Measurements from ENCODE around the gene PLEK.

DNA sequence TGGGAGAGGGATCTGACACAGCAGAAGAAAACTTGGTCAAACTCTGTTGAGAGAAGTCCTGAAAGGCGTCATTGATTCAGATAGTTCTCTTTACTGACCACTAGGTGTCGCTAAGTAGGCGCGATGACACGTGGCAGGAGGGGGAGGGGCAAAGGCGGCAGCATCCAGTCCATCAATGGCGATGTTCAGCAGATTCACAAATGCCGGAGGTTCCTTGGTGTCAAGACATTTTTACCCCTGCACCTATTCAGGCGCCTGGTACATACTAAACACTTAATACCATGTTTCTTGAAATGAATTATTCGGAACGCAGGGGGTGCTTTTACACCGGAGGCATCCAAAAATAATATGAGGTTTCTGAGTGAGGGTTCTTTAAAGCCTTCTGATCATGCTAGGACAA is 3.0 kb upstream of the PLEK start:
- TF ChIP-seq GATA2 (CRISPR knock-in tag; IDR thresholded peaks at IDR 0.05) (no peak), CTCF (IDR thresholded peaks at IDR 0.05) (peak; percentile 74), RAD21 (IDR thresholded peaks at IDR 0.05; ENCODE audit: low read length) (peak; percentile 75), TAF1 (IDR thresholded peaks at IDR 0.05; ENCODE audit: borderline replicate concordance, low read depth, low read length) (no peak), EP300 (IDR thresholded peaks at IDR 0.05; ENCODE audit: borderline replicate concordance in 1 of 2, low read depth in 1 of 2, low read length in 1 of 2) (no peak), EZH2phosphoT487 (IDR thresholded peaks at IDR 0.05; ENCODE audit: borderline replicate concordance, low read depth) (no peak)
- TF ChIP-seq, protein P1, sequence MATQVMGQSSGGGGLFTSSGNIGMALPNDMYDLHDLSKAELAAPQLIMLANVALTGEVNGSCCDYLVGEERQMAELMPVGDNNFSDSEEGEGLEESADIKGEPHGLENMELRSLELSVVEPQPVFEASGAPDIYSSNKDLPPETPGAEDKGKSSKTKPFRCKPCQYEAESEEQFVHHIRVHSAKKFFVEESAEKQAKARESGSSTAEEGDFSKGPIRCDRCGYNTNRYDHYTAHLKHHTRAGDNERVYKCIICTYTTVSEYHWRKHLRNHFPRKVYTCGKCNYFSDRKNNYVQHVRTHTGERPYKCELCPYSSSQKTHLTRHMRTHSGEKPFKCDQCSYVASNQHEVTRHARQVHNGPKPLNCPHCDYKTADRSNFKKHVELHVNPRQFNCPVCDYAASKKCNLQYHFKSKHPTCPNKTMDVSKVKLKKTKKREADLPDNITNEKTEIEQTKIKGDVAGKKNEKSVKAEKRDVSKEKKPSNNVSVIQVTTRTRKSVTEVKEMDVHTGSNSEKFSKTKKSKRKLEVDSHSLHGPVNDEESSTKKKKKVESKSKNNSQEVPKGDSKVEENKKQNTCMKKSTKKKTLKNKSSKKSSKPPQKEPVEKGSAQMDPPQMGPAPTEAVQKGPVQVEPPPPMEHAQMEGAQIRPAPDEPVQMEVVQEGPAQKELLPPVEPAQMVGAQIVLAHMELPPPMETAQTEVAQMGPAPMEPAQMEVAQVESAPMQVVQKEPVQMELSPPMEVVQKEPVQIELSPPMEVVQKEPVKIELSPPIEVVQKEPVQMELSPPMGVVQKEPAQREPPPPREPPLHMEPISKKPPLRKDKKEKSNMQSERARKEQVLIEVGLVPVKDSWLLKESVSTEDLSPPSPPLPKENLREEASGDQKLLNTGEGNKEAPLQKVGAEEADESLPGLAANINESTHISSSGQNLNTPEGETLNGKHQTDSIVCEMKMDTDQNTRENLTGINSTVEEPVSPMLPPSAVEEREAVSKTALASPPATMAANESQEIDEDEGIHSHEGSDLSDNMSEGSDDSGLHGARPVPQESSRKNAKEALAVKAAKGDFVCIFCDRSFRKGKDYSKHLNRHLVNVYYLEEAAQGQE (IDR thresholded peaks at IDR 0.05; ENCODE audit: low read depth, low read length), result 0 out of 2 replicates have a peak, but pooled peaks have one; percentile 29
- TF ChIP-seq, protein P2, sequence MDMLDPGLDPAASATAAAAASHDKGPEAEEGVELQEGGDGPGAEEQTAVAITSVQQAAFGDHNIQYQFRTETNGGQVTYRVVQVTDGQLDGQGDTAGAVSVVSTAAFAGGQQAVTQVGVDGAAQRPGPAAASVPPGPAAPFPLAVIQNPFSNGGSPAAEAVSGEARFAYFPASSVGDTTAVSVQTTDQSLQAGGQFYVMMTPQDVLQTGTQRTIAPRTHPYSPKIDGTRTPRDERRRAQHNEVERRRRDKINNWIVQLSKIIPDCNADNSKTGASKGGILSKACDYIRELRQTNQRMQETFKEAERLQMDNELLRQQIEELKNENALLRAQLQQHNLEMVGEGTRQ (IDR thresholded peaks at IDR 0.05; ENCODE audit: borderline replicate concordance, low read depth, low read length), result no peak
- TF ChIP-seq, protein P3, sequence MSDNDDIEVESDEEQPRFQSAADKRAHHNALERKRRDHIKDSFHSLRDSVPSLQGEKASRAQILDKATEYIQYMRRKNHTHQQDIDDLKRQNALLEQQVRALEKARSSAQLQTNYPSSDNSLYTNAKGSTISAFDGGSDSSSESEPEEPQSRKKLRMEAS (IDR thresholded peaks at IDR 0.05; ENCODE audit: low read depth), result peak; percentile 100

All from SK-N-SH (cell line).